Cardiac muscle cell (in vitro differentiated cells and primary cell): Measurements from ENCODE around the gene ANAPC16. TPM values are rescaled to one million over a fixed set of nuclear protein-coding genes. Genes with fewer than 3 reads are reported as not detected.

ENCODE experiments used
- DNase-seq, 2 donors: peaks; one replicate each; pipeline versions ENCODE4 v3.0.0 to v3.0.0-alpha.2; 2010 to 2017; ENCODE audit warnings: low read depth in 1 of 2, low spot score in 1 of 2
- H3K27ac ChIP-seq: fragments of 200-600 bp; sonication (generic); 2 replicates; pipeline ENCODE4 v1.5.1; 2016
- H3K27me3 ChIP-seq: fragments of 200-600 bp; sonication (generic); 2 replicates; pipeline ENCODE4 v1.6.0; 2016; ENCODE audit warnings: control low read depth
- H3K36me3 ChIP-seq: fragments of 200-600 bp; sonication (generic); 2 replicates; pipeline ENCODE4 v1.5.1; 2016; ENCODE audit warnings: control low read depth
- H3K4me1 ChIP-seq: fragments of 200-600 bp; sonication (generic); 2 replicates; pipeline ENCODE4 v1.8.1; 2017; ENCODE audit warnings: low read depth, mild to moderate bottlenecking, mixed run types
- H3K4me3 ChIP-seq: fragments of 200-600 bp; sonication (generic); 2 replicates; pipeline ENCODE4 v1.5.1; 2016; ENCODE audit warnings: mild to moderate bottlenecking
- H3K9me3 ChIP-seq: fragments of 200-600 bp; sonication (generic); 2 replicates; pipeline ENCODE4 v1.5.1; 2017; ENCODE audit warnings: low read depth, mild to moderate bottlenecking, control low read depth
- polyA plus RNA-seq: library from polyadenylated mRNA; unstranded; fragments of >200 nt; fragmentation: Nextera tagmentation; extraction: Ambion mirVana; gene quantifications from 2 replicates; pipeline ENCODE4 v1.2.1, GENCODE V29; 2016
- total RNA-seq: library from RNA; depleted of rRNA; stranded (reverse); fragments of >200 nt; gene quantifications from 2 replicates; pipeline ENCODE4 v1.2.3, GENCODE V29; 2016
- TF ChIP-seq, protein P1 (sequence below): IDR thresholded peaks from 2 replicates; pipeline ENCODE4 v1.5.1; 2012; ENCODE audit warnings: low read depth, mild to moderate bottlenecking, low read length

The ANAPC16 gene
- total and polyA plus RNA-seq, 2 experiments from 2014 or later: 92.2 to 283 TPM

DNA sequence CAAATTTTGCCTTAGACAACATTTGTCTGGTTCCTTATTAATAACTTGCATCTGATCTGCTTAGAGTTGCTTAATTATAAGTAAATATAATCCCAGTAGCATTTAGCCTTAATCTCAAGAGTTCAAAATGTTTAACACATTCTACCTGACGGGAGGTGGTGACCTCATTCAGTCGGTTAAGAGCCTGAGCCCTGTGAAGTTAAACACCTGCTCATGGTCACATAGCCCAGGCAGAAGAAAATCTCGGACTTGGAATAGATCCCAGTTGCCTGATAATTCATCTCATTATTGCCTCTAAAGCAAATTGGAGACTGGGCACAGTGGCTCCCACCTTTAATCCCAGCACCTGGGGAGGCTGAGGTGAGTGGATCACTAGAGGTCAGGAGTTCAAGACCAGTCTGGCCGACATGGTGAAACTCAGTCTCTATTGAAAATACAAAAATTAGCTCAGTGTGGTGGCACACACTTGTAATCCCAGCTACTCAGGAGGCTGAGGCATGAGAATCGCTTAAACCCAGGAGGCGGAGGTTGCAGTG is 18.8 kb downstream of the ANAPC16 start:
- Histone ChIP-seq H3K27ac (peak overlapping the region; percentile 62), H3K9me3 (no peaks in the 10 kb centered on the region), H3K36me3 (peaks cover 32% of the 10 kb centered on the region), H3K4me1 (peaks cover 2% of the 10 kb centered on the region), H3K27me3 (no peaks in the 10 kb centered on the region), H3K4me3 (no peak overlapping the region)
- no peak for DNase-seq
- TF ChIP-seq, protein P1, sequence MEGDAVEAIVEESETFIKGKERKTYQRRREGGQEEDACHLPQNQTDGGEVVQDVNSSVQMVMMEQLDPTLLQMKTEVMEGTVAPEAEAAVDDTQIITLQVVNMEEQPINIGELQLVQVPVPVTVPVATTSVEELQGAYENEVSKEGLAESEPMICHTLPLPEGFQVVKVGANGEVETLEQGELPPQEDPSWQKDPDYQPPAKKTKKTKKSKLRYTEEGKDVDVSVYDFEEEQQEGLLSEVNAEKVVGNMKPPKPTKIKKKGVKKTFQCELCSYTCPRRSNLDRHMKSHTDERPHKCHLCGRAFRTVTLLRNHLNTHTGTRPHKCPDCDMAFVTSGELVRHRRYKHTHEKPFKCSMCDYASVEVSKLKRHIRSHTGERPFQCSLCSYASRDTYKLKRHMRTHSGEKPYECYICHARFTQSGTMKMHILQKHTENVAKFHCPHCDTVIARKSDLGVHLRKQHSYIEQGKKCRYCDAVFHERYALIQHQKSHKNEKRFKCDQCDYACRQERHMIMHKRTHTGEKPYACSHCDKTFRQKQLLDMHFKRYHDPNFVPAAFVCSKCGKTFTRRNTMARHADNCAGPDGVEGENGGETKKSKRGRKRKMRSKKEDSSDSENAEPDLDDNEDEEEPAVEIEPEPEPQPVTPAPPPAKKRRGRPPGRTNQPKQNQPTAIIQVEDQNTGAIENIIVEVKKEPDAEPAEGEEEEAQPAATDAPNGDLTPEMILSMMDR: no peak

DNA sequence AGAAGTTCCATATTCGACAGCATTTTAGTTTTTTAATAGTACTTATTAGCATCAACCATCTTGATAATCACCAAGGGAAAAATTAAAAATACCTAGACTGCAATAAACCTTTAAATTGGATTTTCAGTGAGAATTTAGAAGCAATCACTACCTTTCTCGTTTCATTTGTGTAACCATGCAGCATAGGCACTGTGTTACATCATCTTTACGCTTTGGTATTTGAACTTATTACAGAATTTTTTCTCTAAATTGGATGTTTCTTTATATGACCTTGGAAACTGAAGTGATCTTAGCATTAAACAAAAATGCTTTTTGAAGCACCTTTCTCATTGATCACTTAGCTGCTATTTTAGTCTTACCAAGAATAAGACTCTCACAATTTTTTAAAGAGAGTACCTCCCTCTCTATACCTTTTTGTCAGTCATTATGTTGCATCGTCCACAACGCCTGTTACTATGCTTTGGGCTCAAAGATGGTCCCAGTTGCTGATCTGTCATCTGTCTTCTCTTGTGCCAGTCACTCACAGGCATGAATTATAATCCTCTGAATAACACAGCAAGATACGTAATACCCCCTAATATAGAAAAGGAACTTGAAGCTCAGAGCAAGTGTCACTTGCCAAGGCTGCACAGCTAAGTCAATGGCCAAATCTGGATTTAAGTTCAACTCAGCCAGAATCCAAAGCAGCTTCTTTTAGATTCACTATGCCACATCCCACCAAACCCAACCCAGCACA is 19.9 kb downstream of the ANAPC16 start:
- TF ChIP-seq, protein P1: no peak
- no peak for DNase-seq
- H3K36me3 ChIP-seq: peaks cover 32% of the 10 kb centered on the region

DNA sequence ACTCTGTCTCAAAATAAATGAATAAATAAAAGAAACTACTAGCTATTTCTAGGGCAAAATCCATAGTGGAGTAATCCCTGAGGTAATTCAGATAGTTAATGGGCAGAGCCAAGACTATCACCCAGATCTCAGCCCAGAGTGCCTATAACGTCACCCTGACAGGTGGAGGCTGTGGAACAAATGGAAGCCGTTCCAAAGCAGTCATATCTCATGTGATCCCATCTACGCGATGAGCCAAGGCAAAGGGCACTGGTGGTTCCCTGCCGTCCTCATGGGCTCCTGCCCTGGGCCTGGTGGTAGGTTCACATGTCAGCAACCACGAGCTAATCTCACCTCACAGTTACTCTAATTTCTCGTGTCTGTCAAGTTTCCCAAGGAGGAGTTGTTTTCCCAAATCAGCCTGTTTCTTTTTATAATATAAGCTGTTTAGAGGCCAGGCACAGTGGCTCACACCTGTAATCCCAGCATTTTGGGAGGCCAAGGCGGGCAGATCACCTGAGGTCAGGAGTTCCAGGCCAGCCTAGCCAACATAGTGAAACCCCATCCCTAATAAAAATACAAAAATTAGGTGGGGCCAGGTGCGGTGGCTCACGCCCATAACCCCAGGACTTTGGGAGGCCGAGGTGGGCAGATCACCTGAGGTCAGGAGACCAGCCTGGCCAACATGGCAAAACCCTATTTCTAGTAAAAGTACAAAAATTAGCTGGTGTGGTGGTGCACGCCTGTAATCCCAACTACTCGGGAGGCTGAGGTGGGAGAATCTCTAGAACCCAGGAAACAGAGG is 22.8 kb downstream of the ANAPC16 start:
- TF ChIP-seq, protein P1: no peak
- Histone ChIP-seq H3K36me3 (peaks cover 19% of the 10 kb centered on the region), H3K4me3 (no peak overlapping the region), H3K9me3 (no peaks in the 10 kb centered on the region), H3K27me3 (no peaks in the 10 kb centered on the region), H3K27ac (no peak overlapping the region), H3K4me1 (no peaks in the 10 kb centered on the region)
- DNase-seq: no peak

More for the DNA sequence above, 19.9 kb downstream of the ANAPC16 start:
- H3K27me3 ChIP-seq: no peaks in the 10 kb centered on the region
- no peaks in the 10 kb centered on the region for H3K9me3 ChIP-seq
- peak overlapping the region; percentile 51 for H3K27ac ChIP-seq
- H3K4me3 ChIP-seq: no peak overlapping the region
- H3K4me1 ChIP-seq: no peaks in the 10 kb centered on the region

DNA sequence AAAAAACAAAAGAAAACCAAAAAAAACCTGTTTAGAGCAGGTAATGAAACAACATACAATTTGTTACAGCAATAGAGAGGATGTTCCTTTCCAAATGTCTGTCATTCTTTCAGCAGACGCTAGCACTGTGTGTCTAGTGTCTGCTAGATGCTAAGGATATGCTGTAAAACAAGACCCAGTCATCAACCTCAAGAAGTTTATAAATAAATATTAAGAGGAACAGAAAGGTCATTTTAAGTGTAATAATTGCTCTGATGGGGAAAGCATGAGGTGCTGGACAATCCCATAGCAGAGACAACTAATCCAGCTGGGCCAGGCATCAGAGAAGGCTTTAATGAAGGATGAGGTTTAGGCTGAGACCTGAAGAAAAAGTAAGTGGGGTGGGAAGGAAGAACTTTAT is 23.6 kb downstream of the ANAPC16 start:
- no peak overlapping the region for H3K27ac ChIP-seq
- no peak for DNase-seq
- H3K27me3 ChIP-seq: no peaks in the 10 kb centered on the region
- no peaks in the 10 kb centered on the region for H3K9me3 ChIP-seq
- no peak overlapping the region for H3K4me3 ChIP-seq
- peaks cover 5% of the 10 kb centered on the region for H3K4me1 ChIP-seq
- TF ChIP-seq, protein P1: no peak
- peaks cover 10% of the 10 kb centered on the region for H3K36me3 ChIP-seq

DNA sequence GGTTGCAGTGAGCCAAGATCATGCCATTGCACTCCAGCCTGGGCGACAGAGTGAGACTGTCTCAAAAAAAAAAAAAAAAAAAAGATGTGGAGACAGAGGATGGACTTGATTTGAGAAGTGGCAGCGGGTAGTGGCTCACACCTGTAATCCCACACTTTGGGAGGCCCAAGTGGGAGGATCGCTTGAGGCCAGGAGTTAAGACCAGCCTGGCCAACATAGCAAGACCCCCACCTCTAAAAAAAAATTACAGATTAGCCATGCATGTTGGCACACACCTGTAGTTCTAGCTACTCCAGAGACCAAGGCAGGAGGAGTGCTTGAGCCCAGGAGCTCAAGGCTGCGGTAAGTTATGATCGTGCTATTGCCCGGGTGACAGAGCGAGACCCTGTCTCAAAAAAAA is 24.6 kb downstream of the ANAPC16 start:
- Histone ChIP-seq H3K36me3 (peaks cover 4% of the 10 kb centered on the region), H3K27ac (no peak overlapping the region), H3K4me3 (no peak overlapping the region), H3K4me1 (peaks cover 15% of the 10 kb centered on the region), H3K27me3 (no peaks in the 10 kb centered on the region), H3K9me3 (no peaks in the 10 kb centered on the region)
- TF ChIP-seq, protein P1: no peak
- DNase-seq: no peak
